Measurements from ENCODE around the gene PRRC2C. TPM values are rescaled to one million over a fixed set of nuclear protein-coding genes. Genes with fewer than 3 reads are reported as not detected.
"Not testable (repeated sequence)": the region's sequence is repeated elsewhere in the genome, so short reads cannot be mapped to it uniquely, and the experiment has no call there.

Gene PRRC2C
- polyA plus RNA-seq, 3 donors, result 121 to 139 (median 123) TPM

DNA sequence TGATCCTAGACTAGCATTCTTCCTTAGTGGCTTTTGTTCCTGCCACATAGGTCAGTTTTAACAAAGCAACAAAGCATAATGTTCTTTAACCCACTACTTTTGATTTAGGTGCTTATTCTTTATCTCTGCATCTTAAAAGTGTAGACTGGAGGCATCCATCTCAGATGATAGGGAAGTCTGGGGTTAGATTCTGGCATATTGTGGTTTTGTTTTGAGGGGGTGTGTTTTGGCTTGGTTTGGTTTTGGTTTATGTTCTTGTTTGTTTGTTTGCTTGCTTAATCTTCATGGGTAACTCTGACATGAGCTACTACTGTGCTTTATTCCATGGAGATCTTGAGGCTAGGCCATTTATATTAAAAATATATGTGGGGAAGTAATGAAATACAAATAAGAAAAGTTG, 96.4 kb downstream of the PRRC2C start:
- no peak for DNase-seq (ENCODE audit: low read depth in 3 of 3, low spot score in 2 of 3)

DNA sequence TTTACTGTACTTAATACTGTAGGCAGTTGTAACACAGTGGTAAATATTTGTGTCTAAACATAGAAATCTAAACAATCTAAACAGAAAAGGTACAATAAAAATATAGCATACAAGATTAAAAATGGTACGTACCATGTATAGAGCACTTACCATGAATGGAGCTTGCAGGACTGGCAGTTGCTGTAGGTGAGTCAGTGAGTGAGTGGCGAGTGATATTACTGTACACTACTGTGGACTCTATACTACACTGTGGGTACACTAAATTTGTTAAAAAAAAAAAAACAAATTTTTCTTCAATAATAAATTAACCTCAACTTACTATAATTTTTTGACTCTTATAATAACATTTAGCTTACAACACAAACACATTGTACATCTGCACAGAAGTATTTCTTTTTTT, 97.3 kb downstream of the PRRC2C start:
- no peak for DNase-seq (ENCODE audit: low read depth in 3 of 3, low spot score in 2 of 3)

DNA sequence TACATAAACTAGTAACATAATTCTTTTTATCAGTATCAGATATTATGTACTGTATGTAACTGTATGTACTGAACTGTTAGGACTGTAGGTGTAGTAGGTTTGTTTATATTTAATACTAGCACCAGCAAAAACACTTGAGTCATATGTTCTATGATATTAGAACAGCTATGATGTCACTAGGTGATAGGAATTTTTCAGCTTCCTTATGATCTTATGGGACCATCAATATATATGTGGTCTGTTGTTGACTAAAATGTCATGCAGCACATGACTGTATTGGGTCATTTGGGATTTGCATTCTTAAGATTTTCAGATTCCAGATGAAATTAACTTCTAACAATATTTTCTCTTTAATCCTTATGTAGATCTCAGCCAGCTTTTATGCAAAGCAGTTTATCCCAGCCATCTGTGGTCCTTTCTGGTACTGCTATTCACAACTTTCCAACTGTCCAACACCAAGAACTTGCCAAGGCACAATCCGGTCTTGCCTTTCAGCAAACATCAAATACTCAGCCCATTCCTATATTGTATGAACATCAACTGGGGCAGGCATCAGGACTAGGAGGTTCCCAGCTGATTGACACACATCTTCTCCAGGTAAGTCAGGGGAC, 98.4 kb downstream of the PRRC2C start:
- DNase-seq (ENCODE audit: low read depth in 3 of 3, low spot score in 2 of 3), result no peak

- no peak for DNase-seq (ENCODE audit: low read depth in 3 of 3, low spot score in 2 of 3)
Observed at GRCh38 chr1:171585715-171586114, 100.4 kb downstream of the PRRC2C start.

DNA sequence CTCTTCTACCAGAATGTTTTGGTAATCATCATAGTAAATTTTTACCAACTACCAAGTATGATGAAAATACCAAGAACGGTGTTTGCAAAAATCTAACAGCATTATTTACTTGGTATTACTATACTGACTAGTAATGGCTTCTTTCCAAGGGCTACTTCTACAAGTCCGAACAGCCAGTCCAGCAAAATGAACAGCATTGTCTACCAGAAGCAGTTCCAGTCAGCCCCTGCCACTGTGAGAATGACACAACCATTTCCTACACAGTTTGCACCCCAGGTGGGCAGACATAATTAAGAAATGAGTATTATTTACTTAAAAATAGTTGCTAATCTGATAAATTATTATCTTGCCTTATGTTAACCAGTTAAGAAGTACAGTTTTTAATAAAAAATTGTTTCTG, 102.9 kb downstream of the PRRC2C start:
- no peak for DNase-seq (ENCODE audit: low read depth in 3 of 3, low spot score in 2 of 3)

GRCh38 chr1:171590022-171590421, 104.7 kb downstream of the PRRC2C start:
- no peak for DNase-seq (ENCODE audit: low read depth in 3 of 3, low spot score in 2 of 3)

DNA sequence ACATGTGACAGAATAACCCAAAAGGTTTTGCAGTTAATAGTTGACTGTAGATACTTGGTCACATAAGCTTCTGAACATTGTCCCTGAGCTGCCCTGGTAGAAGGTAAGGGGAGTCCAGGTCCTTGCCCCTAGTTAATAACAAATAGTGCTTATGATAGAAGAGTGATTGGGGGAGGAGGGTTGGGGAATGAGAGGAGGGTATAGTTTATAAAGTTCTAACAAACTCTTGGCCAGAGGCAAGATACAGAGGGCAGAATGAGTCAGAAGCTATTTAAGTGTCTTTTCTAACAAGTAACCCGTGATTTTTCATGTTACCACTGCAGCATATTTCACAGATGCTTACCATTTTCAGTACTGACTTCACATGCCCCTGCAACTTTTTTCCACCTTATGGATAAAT, 110.0 kb downstream of the PRRC2C start:
- no peak for DNase-seq (ENCODE audit: low read depth in 3 of 3, low spot score in 2 of 3)

GRCh38 chr1:171596119-171596518, 110.8 kb downstream of the PRRC2C start:
- no peak for DNase-seq (ENCODE audit: low read depth in 3 of 3, low spot score in 2 of 3)

GRCh38 chr1:171596705-171597104, 111.4 kb downstream of the PRRC2C start:
- no peak for DNase-seq (ENCODE audit: low read depth in 3 of 3, low spot score in 2 of 3)

GRCh38 chr1:171597203-171597602, 111.9 kb downstream of the PRRC2C start:
- DNase-seq (ENCODE audit: low read depth in 3 of 3, low spot score in 2 of 3), result no peak

DNA sequence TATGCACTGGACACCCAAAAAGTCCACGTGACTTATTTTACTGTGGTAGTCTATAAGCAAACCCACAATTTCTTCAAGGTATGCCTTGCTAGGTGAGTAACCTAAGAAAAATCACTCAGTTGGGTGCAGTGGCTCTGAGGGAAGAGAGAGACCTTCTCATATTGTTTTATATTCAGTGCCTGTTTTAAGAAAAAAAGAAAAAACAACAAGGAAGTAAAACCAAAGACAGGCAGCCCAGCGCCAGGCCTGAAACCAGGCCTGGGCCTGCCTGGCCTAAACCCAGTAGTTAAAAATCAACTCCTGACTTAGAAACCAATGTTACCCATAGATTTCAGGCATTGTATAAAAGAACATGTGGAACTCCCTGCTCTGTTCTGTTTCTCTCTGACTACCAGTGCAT, 115.0 kb downstream of the PRRC2C start:
- DNase-seq (ENCODE audit: low read depth in 3 of 3, low spot score in 2 of 3), result not testable (repeated sequence)

- DNase-seq (ENCODE audit: low read depth in 3 of 3, low spot score in 2 of 3), result no peak
Observed at GRCh38 chr1:171600862-171601261, 115.5 kb downstream of the PRRC2C start.

- DNase-seq (ENCODE audit: low read depth in 3 of 3, low spot score in 2 of 3), result not testable (repeated sequence)
Observed at GRCh38 chr1:171603042-171603441, 117.7 kb downstream of the PRRC2C start.

DNA sequence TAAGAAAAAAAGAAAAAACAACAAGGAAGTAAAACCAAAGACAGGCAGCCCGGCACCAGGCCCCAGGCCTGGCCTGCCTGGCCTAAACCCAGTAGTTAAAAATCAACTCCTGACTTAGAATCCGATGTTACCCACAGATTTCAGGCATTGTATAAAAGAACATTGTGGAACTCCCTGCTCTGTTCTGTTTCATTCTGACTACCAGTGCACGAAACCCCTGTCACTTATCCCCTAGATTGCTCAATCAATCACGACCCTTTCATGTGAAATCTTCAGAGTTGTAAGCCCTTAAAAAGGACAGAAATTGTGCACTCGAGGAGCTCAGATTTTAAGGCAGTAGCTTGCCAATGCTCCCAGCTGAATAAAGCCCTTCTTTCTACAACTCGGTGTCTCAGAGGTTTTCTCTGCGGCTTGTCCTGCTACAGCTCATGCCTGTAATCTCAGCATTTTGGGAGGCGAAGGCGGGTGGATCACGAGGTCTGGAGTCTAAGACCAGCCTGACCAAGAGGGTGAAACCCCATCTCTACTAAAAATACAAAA, 121.1 kb downstream of the PRRC2C start:
- no peak for DNase-seq (ENCODE audit: low read depth in 3 of 3, low spot score in 2 of 3)

DNA sequence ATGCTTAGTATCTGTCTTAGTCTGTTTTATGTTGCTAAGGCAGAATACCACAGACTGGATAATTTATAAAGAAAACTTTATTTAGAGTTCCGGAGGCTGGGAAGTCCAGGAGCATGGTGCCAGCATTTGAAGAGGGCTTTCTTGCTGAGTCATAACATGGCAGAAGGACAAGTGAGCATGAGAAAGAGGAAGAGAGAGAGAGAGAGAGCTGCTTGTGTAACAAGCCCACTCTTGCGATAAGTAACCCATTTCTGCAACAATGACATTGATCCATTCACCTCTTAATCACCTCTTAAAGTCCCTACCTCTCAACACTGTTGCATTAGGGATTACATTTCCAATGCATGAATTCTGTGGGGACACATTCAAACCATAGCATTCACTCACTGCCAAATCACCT, 125.1 kb downstream of the PRRC2C start:
- no peak for DNase-seq (ENCODE audit: low read depth in 3 of 3, low spot score in 2 of 3)

DNA sequence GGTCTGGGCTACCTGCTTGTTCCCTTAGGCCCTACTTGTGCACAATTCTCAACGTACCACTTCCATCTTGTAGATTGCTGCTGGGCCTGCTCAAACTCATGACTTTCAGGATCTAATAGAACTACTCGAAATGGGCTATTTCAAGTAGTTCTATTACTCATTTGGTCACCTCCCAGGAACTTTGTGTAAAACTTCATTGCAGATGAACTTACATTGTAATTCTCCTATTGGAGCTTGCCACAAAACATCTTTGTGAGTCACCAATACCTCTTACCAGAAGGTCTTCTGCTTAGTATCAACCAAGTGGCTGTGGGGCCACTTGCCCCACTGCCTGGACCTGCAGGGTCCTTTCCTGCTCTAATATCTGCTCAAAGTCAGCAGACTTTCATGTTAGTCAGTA, 126.0 kb downstream of the PRRC2C start:
- no peak for DNase-seq (ENCODE audit: low read depth in 3 of 3, low spot score in 2 of 3)

DNA sequence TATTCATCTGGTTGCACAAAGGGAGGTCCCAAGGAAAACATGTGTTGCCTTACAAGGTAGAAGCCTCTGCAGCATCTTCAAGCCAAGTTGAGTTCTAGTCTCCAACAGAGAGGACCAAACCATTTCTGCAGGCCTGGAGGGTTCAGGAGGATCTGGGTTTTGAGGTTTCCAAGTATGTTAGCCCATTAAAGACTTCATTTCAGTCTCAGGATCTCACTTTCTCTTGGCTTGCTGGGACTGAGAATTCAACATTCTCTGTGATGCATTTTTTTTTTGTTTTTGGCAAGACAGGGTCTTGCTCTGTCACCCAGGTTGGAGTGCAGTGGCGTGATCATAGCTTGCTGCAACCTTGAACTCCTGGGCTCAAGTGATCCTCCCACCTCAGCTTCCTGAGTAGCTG, 128.0 kb downstream of the PRRC2C start:
- no peak for DNase-seq (ENCODE audit: low read depth in 3 of 3, low spot score in 2 of 3)

GRCh38 chr1:171615122-171615906, 130.0 kb downstream of the PRRC2C start:
- not testable (repeated sequence) for DNase-seq (ENCODE audit: low read depth in 3 of 3, low spot score in 2 of 3)

- no peak for DNase-seq (ENCODE audit: low read depth in 3 of 3, low spot score in 2 of 3)
Observed at GRCh38 chr1:171616586-171616985, 131.3 kb downstream of the PRRC2C start.

DNA sequence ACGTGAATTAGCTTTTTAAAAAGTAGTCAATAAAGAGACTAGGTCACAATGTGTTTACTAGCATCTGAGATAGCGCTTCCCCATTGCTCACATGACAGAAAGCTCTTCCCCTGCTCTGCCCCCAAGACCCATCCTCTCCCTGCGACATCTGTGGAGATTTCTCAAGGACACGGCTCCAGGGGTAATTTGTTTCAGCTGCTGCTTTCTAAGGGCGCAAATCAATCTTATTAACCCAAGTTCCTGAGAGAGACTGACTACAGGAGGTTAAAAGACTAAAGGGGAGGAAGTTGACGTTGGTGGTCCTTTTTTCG, 136.8 kb downstream of the PRRC2C start, which contains the start of gene MYOCOS:
Gene MYOCOS (plus strand): TSS at position 92 of the 311 bp plus-strand sequence. CDS start 1,641 bp downstream, outside the sequence.
- no peak for DNase-seq (ENCODE audit: low read depth in 3 of 3, low spot score in 2 of 3)

- DNase-seq (ENCODE audit: low read depth in 3 of 3, low spot score in 2 of 3), result no peak
Observed at GRCh38 chr1:171623651-171624331, 138.5 kb downstream of the PRRC2C start.

DNA sequence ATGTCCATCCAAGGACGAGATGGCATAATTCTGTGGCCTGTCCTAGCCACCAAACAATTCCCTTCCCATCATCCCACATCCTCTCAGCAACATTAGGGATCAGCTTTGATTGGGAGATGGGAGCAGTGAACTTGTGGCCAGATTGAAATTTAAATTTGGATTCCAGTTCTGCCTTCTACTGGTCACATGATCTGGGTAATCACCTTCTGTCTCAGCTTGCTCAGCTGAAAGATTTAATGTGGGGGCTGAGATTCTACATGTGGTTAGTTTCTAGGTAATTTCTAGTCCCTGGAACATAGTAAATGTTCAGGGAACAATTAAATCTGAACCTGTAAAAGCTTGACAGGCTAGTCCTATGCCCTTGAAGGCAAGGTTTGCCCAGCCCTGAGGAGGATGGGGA, 139.9 kb downstream of the PRRC2C start:
- no peak for DNase-seq (ENCODE audit: low read depth in 3 of 3, low spot score in 2 of 3)

Measured in right renal cortex interstitium (tissue), 3 donors.